Stimulated activated naive CD8-positive, alpha-beta T cell treated with anti-CD3 and anti-CD28 coated beads, Interleukin-15, amount 100 ng/mL, for 72 hours (primary cell): Measurements from ENCODE around the gene COPS3.
A peak's percentile ranks its signal among the peaks of the same experiment; 100 is the strongest.
"Not testable (repeated sequence)": the region's sequence is repeated elsewhere in the genome, so short reads cannot be mapped to it uniquely, and the experiment has no call there.

ENCODE experiments used
- ATAC-seq: fragments of 150-1000 bp; cut with Tn5 transposase; 2 replicates; pipeline ENCODE4 v1.10.0; 2021; ENCODE audit warnings: mild to moderate bottlenecking, moderate library complexity
- DNase-seq, 2 donors: peaks; one replicate each; pipeline ENCODE4 v3.0.0; 2021 to 2022
- H3K27ac Mint-ChIP-seq, 2 donors: one replicate each; pipeline ENCODE4 v1.8.0; 2022; ENCODE audit warnings: mild to moderate bottlenecking in 2 of 2, mixed read lengths in 2 of 2, moderate library complexity in 2 of 2
- H3K27me3 Mint-ChIP-seq: one replicate; pipeline ENCODE4 v1.8.0; 2022; ENCODE audit warnings: mixed read lengths
- H3K4me1 Mint-ChIP-seq: one replicate; pipeline ENCODE4 v1.8.0; 2022; ENCODE audit warnings: mild to moderate bottlenecking, mixed read lengths
- H3K4me3 Mint-ChIP-seq, 2 donors: one replicate each; pipeline ENCODE4 v1.8.0; 2022; ENCODE audit warnings: mild to moderate bottlenecking in 2 of 2, mixed read lengths in 2 of 2, moderate library complexity in 1 of 2
- H3K9me3 Mint-ChIP-seq, 2 donors: one replicate each; pipeline ENCODE4 v1.8.0; 2022; ENCODE audit warnings: mixed read lengths in 2 of 2

Gene COPS3

DNA sequence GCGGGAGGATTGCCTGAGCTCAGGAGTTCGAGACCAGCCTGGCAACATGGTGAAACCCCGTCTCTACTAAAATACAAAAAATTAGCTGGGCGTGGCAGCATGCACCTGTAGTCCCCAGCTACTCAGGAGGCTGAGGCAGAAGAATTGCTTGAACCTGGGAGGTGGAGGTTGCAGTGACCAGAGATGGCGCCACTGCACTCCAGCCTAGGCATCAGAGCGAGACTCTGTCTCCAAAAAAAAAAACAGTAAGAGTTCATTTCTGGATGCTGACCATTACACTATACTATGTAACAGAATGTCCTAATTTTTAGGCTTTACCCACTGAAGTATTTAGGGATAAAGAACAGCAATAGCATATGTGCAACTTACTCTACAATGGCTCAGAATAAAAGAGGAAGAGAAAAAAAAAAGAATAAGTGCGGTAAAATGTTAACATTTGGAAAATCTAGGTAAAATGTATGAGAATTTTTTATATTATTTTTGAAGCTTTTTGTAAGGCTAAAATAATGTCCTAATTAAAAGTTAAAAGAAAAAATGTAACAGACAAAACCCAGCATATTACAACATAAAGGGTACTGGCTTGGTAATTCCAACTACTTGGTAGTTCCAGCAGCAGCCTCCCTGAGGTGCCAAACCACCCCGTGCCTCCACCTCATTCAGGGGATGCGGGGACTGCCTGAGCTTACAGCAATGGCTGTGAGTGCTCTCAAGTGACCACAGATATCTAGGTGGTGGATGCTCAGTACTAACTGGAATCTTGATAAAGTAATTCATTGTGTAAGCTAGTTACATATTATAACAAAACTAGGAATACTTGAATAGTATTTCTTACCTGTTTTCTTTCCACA, 10.9 kb downstream of the COPS3 start:
- no peaks in the 10 kb centered on the region for H3K9me3 Mint-ChIP-seq
- peak in 1 of 2 donors; percentile 30 for DNase-seq
- no peak overlapping the region for H3K27ac Mint-ChIP-seq
- ATAC-seq: no peak
- no peak overlapping the region for H3K4me3 Mint-ChIP-seq
- peaks cover 6% of the 10 kb centered on the region for H3K4me1 Mint-ChIP-seq
- H3K27me3 Mint-ChIP-seq: no peaks in the 10 kb centered on the region

DNA sequence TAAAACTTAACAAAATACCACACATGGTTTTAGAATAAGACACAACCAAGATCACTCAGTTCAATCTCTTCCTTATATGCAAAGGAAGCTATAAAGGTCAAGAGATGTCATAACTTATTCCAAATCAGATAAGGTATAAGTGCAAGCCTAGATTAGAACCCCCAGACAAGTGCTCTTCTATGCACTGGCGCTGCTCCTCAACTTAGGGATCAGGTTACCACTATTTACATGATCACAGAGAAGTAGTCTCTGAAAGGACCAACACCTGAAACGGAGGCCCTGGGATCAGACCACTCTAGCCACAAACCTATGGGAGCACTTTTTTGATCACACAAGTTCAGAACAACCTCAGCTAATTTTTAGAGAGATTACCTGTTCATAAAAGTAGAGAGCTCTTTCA, 16.6 kb downstream of the COPS3 start:
- Mint-ChIP-seq H3K4me3 (no peak overlapping the region), H3K27ac (peak overlapping the region in 1 of 2 donors; percentile 54), H3K27me3 (no peaks in the 10 kb centered on the region), H3K4me1 (no peaks in the 10 kb centered on the region), H3K9me3 (no peaks in the 10 kb centered on the region)
- no peak for DNase-seq
- ATAC-seq: no peak

DNA sequence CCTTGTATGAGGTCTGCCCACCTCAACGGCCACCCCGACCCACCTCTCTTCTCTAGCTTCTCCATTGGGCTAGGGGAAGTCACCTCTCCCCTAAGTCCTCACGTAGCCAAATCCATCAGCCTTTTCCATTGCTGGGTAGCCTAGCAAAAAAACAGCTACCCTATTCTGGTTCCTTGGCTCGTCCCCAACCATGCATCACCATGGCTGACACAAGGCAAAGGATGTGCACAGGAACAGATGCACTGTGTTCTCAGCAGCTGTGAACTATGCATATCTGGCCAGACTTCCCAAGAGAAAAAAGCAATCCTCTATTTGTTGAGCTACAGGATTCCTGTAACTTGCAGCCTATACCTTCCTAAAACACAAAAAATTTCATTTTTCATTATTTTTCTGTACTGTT, 22.0 kb downstream of the COPS3 start:
- no peaks in the 10 kb centered on the region for H3K9me3 Mint-ChIP-seq
- ATAC-seq: no peak
- H3K27me3 Mint-ChIP-seq: no peaks in the 10 kb centered on the region
- no peak overlapping the region for H3K4me3 Mint-ChIP-seq
- no peaks in the 10 kb centered on the region for H3K4me1 Mint-ChIP-seq
- peak overlapping the region in 1 of 2 donors; percentile 21 for H3K27ac Mint-ChIP-seq
- DNase-seq: no peak

DNA sequence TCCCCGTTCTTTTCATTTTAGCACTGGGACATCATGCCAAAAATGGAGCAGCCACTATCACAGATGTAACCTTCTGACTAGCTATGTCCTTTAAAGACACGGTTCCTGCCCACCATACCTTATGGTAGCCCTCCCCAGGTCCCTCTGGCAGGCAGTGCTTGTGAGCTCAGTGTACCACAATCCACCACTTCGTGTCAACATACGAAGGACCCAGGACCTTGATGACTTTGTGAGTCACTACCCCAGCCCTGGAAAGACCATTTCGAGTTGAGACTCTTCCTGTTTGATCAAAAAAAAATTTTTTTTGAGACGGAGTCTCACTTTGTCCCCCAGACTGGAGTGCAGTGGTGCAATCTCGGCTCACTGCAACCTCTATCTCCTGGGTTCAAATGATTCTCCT, 23.0 kb downstream of the COPS3 start:
- Mint-ChIP-seq H3K9me3 (no peaks in the 10 kb centered on the region), H3K4me1 (no peaks in the 10 kb centered on the region), H3K4me3 (no peak overlapping the region), H3K27ac (peak overlapping the region in 1 of 2 donors; percentile 89), H3K27me3 (no peaks in the 10 kb centered on the region)
- DNase-seq: no peak
- no peak for ATAC-seq

DNA sequence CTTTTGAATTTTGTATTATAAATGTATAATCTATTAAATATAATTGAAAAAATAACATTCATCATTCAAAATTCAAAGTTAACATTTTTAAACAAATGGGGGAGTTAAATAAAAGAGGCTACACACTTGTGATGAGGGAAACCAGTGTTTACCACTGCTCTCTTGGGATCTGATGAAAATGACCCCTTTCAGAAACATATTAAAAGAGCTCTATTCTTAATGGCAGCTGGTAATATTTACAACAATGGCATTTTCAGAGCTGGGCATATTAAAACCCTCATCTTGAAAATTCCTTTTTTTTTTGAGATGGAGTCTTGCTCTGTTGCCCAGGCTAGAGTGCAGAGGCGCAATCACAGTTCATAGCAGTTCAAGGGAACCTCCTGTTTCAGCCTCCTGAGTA, 24.7 kb downstream of the COPS3 start:
- H3K27me3 Mint-ChIP-seq: no peaks in the 10 kb centered on the region
- H3K27ac Mint-ChIP-seq: no peak overlapping the region

DNA sequence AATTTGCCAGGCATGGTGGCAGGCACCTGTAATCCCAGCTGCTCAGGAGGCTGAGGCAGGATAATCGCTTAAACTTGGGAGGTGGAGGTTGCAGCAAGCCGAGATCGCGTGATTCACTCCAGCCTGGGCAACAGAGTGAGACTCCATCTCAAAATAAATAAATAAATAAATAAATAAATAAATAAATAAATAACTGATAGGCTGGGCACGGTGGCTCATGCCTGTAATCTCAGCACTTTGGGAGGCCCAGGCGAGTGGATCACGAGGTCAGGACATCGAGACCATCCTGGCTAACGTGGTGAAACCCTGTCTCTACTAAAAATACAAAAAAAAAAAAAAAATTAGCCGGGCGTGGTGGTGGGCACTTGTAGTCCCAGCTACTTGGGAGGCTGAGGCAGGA, 25.4 kb downstream of the COPS3 start:
- not testable (repeated sequence) for DNase-seq, H3K27ac Mint-ChIP-seq, H3K27me3 Mint-ChIP-seq, H3K9me3 Mint-ChIP-seq, H3K4me3 Mint-ChIP-seq, H3K4me1 Mint-ChIP-seq, ATAC-seq

More for the DNA sequence above, 24.7 kb downstream of the COPS3 start:
- ATAC-seq (no peak), DNase-seq (no peak)
- no peaks in the 10 kb centered on the region for H3K9me3 Mint-ChIP-seq
- no peak overlapping the region for H3K4me3 Mint-ChIP-seq
- no peaks in the 10 kb centered on the region for H3K4me1 Mint-ChIP-seq

DNA sequence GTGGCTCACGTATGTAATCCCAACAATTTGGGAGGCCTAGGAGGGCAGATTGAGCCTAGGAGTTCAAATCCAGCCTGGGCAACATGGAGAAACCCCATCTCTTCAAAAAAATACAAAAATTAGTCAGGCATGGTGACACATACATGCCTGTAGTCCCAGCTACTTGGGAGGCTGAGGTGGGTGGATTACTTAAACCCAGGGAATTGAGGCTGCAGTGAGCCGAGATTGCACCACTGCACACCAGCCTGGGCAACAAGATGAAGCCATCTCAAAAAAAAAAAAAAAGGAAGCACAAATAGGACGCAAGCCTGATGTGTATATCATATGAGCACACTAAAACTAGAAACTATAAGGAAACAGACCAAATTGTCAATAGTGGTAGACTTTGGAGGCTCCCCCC, 27.0 kb downstream of the COPS3 start:
- Mint-ChIP-seq H3K9me3 (no peaks in the 10 kb centered on the region), H3K4me1 (no peaks in the 10 kb centered on the region), H3K4me3 (no peak overlapping the region), H3K27me3 (no peaks in the 10 kb centered on the region), H3K27ac (no peak overlapping the region)
- DNase-seq (no peak), ATAC-seq (no peak)

DNA sequence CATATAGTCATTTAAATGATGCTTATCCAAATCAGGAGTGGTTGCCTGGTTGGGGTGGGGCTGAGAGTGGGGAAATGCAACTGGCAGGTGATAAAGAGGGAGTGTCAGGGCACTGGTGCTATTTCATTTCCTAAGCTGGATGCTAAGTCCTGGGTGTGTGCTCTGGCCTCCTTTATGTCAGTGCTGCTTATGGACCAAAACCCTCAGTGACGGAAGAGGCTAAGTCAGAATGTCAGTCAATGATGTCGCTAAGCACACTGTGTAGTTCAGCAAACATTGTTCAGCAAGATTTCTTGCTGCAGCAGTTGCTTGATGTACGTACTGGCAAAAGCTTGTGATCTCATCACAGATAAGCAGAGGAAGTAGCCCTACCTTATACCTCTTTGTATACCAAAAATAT, 27.6 kb downstream of the COPS3 start:
- H3K27me3 Mint-ChIP-seq: no peaks in the 10 kb centered on the region
- H3K4me1 Mint-ChIP-seq: no peaks in the 10 kb centered on the region
- no peaks in the 10 kb centered on the region for H3K9me3 Mint-ChIP-seq
- DNase-seq (no peak), ATAC-seq (no peak)
- H3K4me3 Mint-ChIP-seq: no peak overlapping the region
- H3K27ac Mint-ChIP-seq: no peak overlapping the region

DNA sequence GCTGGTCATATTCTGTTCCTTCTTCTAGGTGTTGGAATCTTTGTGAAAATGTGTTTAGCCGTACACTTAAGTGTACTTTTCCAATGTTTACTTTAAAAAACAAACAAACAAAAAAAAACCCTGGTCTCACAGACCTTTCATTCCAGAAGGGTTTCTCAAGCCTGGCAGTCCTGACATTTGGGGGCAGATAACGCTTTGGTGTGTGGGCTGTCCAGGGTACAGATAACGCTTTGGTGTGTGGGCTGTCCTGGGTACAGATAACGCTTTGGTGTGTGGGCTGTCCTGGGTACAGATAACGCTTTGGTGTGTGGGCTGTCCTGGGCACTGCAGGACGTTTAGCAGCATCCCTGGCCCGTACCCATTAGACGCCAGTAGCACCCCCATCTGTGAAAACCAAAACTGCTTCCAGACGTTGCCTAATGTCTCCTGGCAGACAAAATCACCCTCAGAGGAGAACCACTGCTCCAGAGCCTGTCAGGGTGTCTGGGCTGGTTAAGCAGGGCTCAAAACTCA, 28.8 kb downstream of the COPS3 start:
- H3K27me3 Mint-ChIP-seq: no peaks in the 10 kb centered on the region
- DNase-seq (no peak), ATAC-seq (no peak)
- H3K9me3 Mint-ChIP-seq: no peaks in the 10 kb centered on the region
- H3K27ac Mint-ChIP-seq: no peak overlapping the region
- no peak overlapping the region for H3K4me3 Mint-ChIP-seq
- no peaks in the 10 kb centered on the region for H3K4me1 Mint-ChIP-seq

DNA sequence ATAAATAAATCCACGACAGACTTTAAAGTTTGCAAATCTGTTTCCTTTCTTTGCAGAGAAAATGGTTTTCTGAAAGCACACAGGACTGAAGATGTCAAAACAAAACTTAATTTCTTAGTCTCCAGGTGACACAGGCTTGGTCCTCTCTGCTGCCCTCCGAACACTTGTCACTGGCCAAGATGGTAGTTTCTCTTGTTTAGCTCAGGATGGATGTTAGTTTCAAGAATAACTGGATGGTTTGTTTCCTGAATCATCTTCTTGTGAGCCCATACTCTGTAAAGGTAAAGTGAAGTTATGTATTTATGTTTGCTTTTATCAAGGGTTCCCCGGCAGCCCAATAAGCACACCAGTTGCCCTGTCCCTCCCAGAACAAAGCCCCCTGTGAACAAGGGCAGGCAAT, 34.2 kb downstream of the COPS3 start:
- Mint-ChIP-seq H3K9me3 (no peaks in the 10 kb centered on the region), H3K4me3 (no peak overlapping the region), H3K27ac (no peak overlapping the region), H3K27me3 (no peaks in the 10 kb centered on the region), H3K4me1 (no peaks in the 10 kb centered on the region)
- no peak for ATAC-seq
- DNase-seq: no peak

DNA sequence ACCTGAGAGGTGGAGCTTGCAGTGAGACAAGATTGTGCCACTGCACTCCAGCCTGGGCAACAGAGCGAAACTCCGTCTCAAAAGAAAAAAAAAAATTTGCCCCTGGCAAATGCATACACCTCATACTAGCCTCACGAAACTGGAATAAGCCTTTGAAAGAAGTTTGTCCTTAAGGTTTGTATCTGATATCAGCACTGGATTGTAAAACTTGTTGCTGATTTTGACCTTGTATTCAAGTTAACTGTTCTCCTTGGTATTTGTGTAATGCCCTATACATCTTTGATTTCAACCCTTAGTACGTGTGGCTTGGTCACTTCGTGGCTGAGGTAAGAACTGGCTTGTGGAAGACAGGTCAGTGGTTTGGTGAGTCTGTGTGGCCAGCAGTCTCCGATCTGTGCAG, 37.9 kb downstream of the COPS3 start:
- peaks cover 21% of the 10 kb centered on the region for H3K4me1 Mint-ChIP-seq
- no peak overlapping the region for H3K27ac Mint-ChIP-seq
- H3K4me3 Mint-ChIP-seq: no peak overlapping the region
- no peaks in the 10 kb centered on the region for H3K9me3 Mint-ChIP-seq
- H3K27me3 Mint-ChIP-seq: no peaks in the 10 kb centered on the region
- DNase-seq (no peak), ATAC-seq (no peak)

DNA sequence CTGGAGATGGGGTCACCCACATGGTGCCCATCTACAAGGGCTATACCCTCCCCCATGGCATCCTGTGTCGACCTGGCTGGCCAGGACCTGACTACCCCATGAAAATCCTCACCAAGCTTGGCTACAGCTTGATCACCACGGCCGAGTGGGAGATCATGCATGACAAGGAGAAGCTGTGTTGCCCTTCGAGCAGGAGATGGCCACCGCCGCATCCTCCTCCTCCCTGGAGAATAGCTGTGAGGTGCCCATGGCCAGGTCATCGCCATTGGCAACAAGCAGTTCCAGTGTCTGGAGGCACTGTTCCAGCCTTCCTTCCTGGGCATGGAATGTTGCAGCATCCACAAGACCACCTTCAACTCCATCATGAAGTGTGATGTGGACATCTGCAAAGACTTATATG, 38.8 kb downstream of the COPS3 start:
- no peak for DNase-seq
- Mint-ChIP-seq H3K9me3 (no peaks in the 10 kb centered on the region), H3K27ac (no peak overlapping the region), H3K27me3 (no peaks in the 10 kb centered on the region), H3K4me3 (no peak overlapping the region), H3K4me1 (peaks cover 29% of the 10 kb centered on the region)
- no peak for ATAC-seq

DNA sequence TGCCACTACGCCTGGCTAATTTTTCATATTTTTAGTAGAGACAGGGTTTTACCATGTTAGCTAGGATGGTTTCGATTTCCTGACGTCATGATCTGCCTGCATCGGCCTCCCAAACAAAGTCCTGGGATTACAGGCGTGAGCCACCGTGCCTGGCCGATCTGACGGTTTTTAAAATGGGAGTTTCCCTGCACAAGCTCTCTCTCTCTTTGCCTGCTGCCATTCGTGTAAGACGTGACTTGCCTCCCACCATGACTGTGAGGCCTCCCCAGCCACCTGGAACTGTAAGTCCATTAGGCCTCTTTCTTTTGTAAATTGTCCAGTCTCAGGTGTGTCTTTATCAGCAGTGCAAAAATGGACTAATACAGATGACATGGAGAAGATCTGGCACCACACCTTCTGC, 39.4 kb downstream of the COPS3 start:
- ATAC-seq: no peak
- Mint-ChIP-seq H3K9me3 (no peaks in the 10 kb centered on the region), H3K4me1 (peaks cover 29% of the 10 kb centered on the region), H3K27ac (no peak overlapping the region), H3K4me3 (no peak overlapping the region), H3K27me3 (no peaks in the 10 kb centered on the region)
- DNase-seq: no peak

DNA sequence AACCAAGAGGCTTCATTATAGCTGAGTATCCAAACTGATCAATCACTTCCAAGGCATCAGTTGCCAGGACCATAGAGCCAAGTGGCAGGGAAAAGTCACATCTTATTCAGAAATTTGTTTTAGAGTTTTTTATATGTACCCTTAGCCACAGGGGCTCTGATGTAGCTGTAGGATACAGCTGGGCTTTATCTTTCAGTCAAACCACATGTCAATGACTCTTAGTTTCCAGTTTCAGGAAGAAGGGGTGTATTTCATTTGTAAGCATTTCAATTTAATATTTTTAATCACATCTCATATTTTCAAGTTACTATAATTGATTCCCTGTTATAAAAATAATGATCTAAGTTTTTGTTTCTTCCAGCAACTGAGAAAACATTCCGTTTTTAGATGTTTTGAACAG, 41.2 kb downstream of the COPS3 start:
- peak overlapping the region in 1 of 2 donors; percentile 4 for H3K4me3 Mint-ChIP-seq
- DNase-seq: no peak
- peak overlapping the region in 1 of 2 donors; percentile 76 for H3K27ac Mint-ChIP-seq

DNA sequence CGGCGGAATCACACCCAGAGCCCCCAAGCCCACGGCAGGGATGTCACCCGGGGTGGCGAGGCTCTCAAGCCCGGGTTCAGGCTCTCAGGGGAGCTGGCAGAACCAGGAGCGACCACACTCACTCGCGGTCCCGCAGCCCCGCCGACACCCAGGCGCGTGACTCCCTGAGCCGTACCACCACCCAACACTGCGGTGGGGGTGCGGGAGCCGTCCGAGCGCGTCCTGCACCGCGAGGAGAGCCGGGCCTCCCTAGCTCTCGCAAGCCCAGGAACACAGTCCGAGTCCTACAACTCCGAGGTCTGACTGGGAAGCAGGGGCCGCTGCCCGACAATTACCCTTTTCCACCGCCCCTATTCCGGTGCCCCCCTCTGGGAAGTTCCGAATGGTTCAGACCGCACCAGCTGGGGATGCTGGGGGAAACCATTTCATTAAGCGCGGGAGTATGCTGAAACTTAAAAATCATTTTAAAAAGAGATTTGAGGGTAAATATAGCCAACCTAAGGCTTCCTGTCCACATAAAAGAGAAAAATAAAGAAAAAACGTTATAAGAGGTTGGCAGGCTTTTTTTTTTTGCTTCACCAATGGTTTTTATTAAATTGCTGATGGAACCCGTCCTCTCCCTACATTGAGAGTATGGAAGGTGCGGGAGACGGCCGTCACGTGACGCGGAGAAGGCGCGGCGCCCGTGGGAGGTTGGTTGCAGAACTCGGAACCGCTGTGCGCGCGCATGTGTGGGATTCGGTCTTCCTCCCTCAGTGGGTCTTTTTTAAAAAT, 43.8 kb downstream of the COPS3 start, which contains the start of gene FLCN:
FLCN (minus strand) TSS at position 143 of the 774 bp plus-strand sequence. CDS start 9,031 bp downstream, outside the sequence.
- peaks cover 47% of the 10 kb centered on the region for H3K4me1 Mint-ChIP-seq
- no peaks in the 10 kb centered on the region for H3K27me3 Mint-ChIP-seq
- peak within 1 kb of the TSS; percentile 100 for H3K27ac Mint-ChIP-seq
- peak within 1 kb of the TSS; percentile 86 to 94 for H3K4me3 Mint-ChIP-seq
- DNase-seq (peak; percentile 86 to 89), ATAC-seq (peak; percentile 91)
- no peaks in the 10 kb centered on the region for H3K9me3 Mint-ChIP-seq

More for the DNA sequence above, 41.2 kb downstream of the COPS3 start:
- ATAC-seq: no peak
- Mint-ChIP-seq H3K4me1 (peaks cover 45% of the 10 kb centered on the region), H3K27me3 (no peaks in the 10 kb centered on the region), H3K9me3 (no peaks in the 10 kb centered on the region)
